Stimulated activated CD8-positive, alpha-beta memory T cell treated with anti-CD3 and anti-CD28 coated beads, Interleukin-4, amount 100 ng/mL, for 24 hours (primary cell): ENCODE measurements around the gene IL26.

Experiments
- DNase-seq: peaks from one replicate; pipeline ENCODE4 v3.0.0-alpha.2; 2020; ENCODE audit warnings: low read depth

The IL26 gene

GRCh38 chr12:68225576-68226476 is at the start of gene IL26:
Gene IL26 (minus strand): TSS chr12:68225810. CDS start chr12:68225756, 54 bp downstream.
- DNase-seq: no peak

GRCh38 chr12:68272732-68273131 is 47.1 kb upstream of the IL26 start:
- no peak for DNase-seq

GRCh38 chr12:68271346-68271745 is 45.7 kb upstream of the IL26 start:
- DNase-seq: no peak

- no peak for DNase-seq
Measured at GRCh38 chr12:68270358-68270757, 44.7 kb upstream of the IL26 start.

GRCh38 chr12:68269779-68270178 is 44.2 kb upstream of the IL26 start:
- DNase-seq: no peak

GRCh38 chr12:68268967-68269366 is 43.4 kb upstream of the IL26 start:
- no peak for DNase-seq

- DNase-seq: no peak
Measured at GRCh38 chr12:68267892-68268396, 42.3 kb upstream of the IL26 start.

GRCh38 chr12:68264857-68265256 is 39.2 kb upstream of the IL26 start:
- no peak for DNase-seq

- DNase-seq: no peak
Measured at GRCh38 chr12:68264158-68264855, 38.7 kb upstream of the IL26 start.

- DNase-seq: no peak
Measured at GRCh38 chr12:68263366-68263765, 37.8 kb upstream of the IL26 start.

GRCh38 chr12:68261896-68262295 is 36.3 kb upstream of the IL26 start:
- no peak for DNase-seq

GRCh38 chr12:68260153-68260552 is 34.5 kb upstream of the IL26 start:
- DNase-seq: no peak

- DNase-seq: no peak
Measured at GRCh38 chr12:68259318-68259940, 33.8 kb upstream of the IL26 start.

- no peak for DNase-seq
Measured at GRCh38 chr12:68253504-68253903, 27.9 kb upstream of the IL26 start, which contains the start of gene IL22. Gene IL22 (minus strand): TSS chr12:68253604. CDS start chr12:68253448, 156 bp downstream.

- DNase-seq: no peak
Measured at GRCh38 chr12:68252077-68252476, 26.5 kb upstream of the IL26 start.

GRCh38 chr12:68250454-68250853 is 24.8 kb upstream of the IL26 start:
- DNase-seq: no peak

GRCh38 chr12:68247785-68248184 is 22.2 kb upstream of the IL26 start:
- no peak for DNase-seq

GRCh38 chr12:68246350-68246749 is 20.7 kb upstream of the IL26 start:
- DNase-seq: no peak

- DNase-seq: no peak
Measured at GRCh38 chr12:68245180-68246021, 19.8 kb upstream of the IL26 start.

- no peak for DNase-seq
Measured at GRCh38 chr12:68242777-68243176, 17.2 kb upstream of the IL26 start.

- peak; percentile 35 for DNase-seq
Measured at GRCh38 chr12:68240975-68241374, 15.4 kb upstream of the IL26 start.

- DNase-seq: no peak
Measured at GRCh38 chr12:68240079-68240478, 14.5 kb upstream of the IL26 start.
